NCI-H510A (cell line): ENCODE data around the gene EMC1.
A peak's percentile ranks its signal among the peaks of the same experiment; 100 is the strongest.
"Not testable (repeated sequence)": the region's sequence is repeated elsewhere in the genome, so short reads cannot be mapped to it uniquely, and the experiment has no call there.

Experiments used
- DNase-seq: peaks from one replicate; lab custom pipeline; 2025; lab: John Stamatoyannopoulos, UW

Gene EMC1

GRCh38 chr1:19216585-19216984 lies 34.7 kb downstream of the EMC1 start:
- DNase-seq = not testable (repeated sequence)

- DNase-seq = no peak
Measured at GRCh38 chr1:19213580-19213979, 37.7 kb downstream of the EMC1 start.

- no peak for DNase-seq
Measured at GRCh38 chr1:19212167-19212566, 39.2 kb downstream of the EMC1 start.

- DNase-seq = no peak
Measured at GRCh38 chr1:19210772-19211549, 40.4 kb downstream of the EMC1 start.

GRCh38 chr1:19209990-19210771 lies 41.1 kb downstream of the EMC1 start, which contains the start of gene UBR4:
Gene UBR4, minus strand, starts transcription at chr1:19210266. Its CDS starts 18 bp downstream, at chr1:19210248.
- peak; percentile 96 for DNase-seq

GRCh38 chr1:19209439-19209989 lies 41.8 kb downstream of the EMC1 start:
- no peak for DNase-seq

GRCh38 chr1:19208710-19209438 lies 42.5 kb downstream of the EMC1 start:
- DNase-seq = no peak

GRCh38 chr1:19206947-19207346 lies 44.4 kb downstream of the EMC1 start:
- DNase-seq = no peak

GRCh38 chr1:19205845-19206244 lies 45.5 kb downstream of the EMC1 start:
- DNase-seq = no peak

GRCh38 chr1:19205403-19205802 lies 45.9 kb downstream of the EMC1 start:
- no peak for DNase-seq

GRCh38 chr1:19204446-19205266 lies 46.7 kb downstream of the EMC1 start:
- no peak for DNase-seq

GRCh38 chr1:19203440-19203839 lies 47.9 kb downstream of the EMC1 start:
- DNase-seq = no peak

GRCh38 chr1:19202396-19202795 lies 48.9 kb downstream of the EMC1 start:
- no peak for DNase-seq

GRCh38 chr1:19199969-19200604 lies 51.2 kb downstream of the EMC1 start:
- DNase-seq = no peak

GRCh38 chr1:19199329-19199968 lies 51.9 kb downstream of the EMC1 start:
- DNase-seq = no peak

GRCh38 chr1:19198820-19199219 lies 52.5 kb downstream of the EMC1 start:
- DNase-seq = no peak

- no peak for DNase-seq
Measured at GRCh38 chr1:19197845-19198244, 53.5 kb downstream of the EMC1 start.

- no peak for DNase-seq
Measured at GRCh38 chr1:19196331-19196730, 55.0 kb downstream of the EMC1 start.

- no peak for DNase-seq
Measured at GRCh38 chr1:19193004-19193403, 58.3 kb downstream of the EMC1 start.

- no peak for DNase-seq
Measured at GRCh38 chr1:19191811-19192210, 59.5 kb downstream of the EMC1 start.
